ENCODE data around the gene FILIP1L.

Gene FILIP1L

GRCh38 chr3:99846477-99847160 is 267.7 kb downstream of the FILIP1L start:
- H3F3A ChIP-seq (ENCODE audit: insufficient read depth): no peaks in the 10 kb centered on the region
- H3K27me3 ChIP-seq (ENCODE audit: low read length): no peaks in the 10 kb centered on the region
- H3K79me2 ChIP-seq (ENCODE audit: insufficient read depth, low read length): 0 out of 2 replicates have a peak, but pooled peaks cover 4% of the 10 kb centered on the region
- H3K9me2 ChIP-seq (replicated peaks; ENCODE audit: insufficient read depth, low read length): no peaks in the 10 kb centered on the region
- H4K20me1 ChIP-seq (ENCODE audit: low read depth, low read length): peaks cover 3% of the 10 kb centered on the region; the same call in 1 of the 2 replicates
- no peak overlapping the region for H3K4me2 ChIP-seq (ENCODE audit: low read depth, low read length, poor library complexity, severe bottlenecking)
- H3K36me3 ChIP-seq (ENCODE audit: low read length): no peaks in the 10 kb centered on the region
- no peak overlapping the region for H3K9ac ChIP-seq (ENCODE audit: low read length)
- H3K27ac ChIP-seq (ENCODE audit: low read depth, low read length): no peak overlapping the region
- H3K9me3 ChIP-seq (ENCODE audit: insufficient read depth, low read length): no peaks in the 10 kb centered on the region
- TF ChIP-seq CTCF (IDR thresholded peaks at IDR 0.05; ENCODE audit: insufficient read depth, low read length, poor library complexity, severe bottlenecking) (no peak), EZH2phosphoT487 (conservative IDR thresholded peaks at IDR 0.05; ENCODE audit: low read length) (no peak)
- no peak overlapping the region for H2AFZ ChIP-seq (ENCODE audit: low read depth, low read length, severe bottlenecking)
- H3K4me3 ChIP-seq (ENCODE audit: insufficient read depth, low read length, poor library complexity, severe bottlenecking): no peak overlapping the region

- H2AFZ ChIP-seq (ENCODE audit: low read depth, low read length, severe bottlenecking): no peak overlapping the region
- H3K36me3 ChIP-seq (ENCODE audit: low read length): no peaks in the 10 kb centered on the region
- no peak overlapping the region for H3K9ac ChIP-seq (ENCODE audit: low read length)
- H3K79me2 ChIP-seq (ENCODE audit: insufficient read depth, low read length): 0 out of 2 replicates have a peak, but pooled peaks cover 4% of the 10 kb centered on the region
- no peaks in the 10 kb centered on the region for H3K27me3 ChIP-seq (ENCODE audit: low read length)
- no peaks in the 10 kb centered on the region for H3K9me2 ChIP-seq (replicated peaks; ENCODE audit: insufficient read depth, low read length)
- peaks cover 3% of the 10 kb centered on the region for H4K20me1 ChIP-seq (ENCODE audit: low read depth, low read length)
- H3K27ac ChIP-seq (ENCODE audit: low read depth, low read length): no peak overlapping the region
- no peaks in the 10 kb centered on the region for H3F3A ChIP-seq (ENCODE audit: insufficient read depth)
- H3K4me2 ChIP-seq (ENCODE audit: low read depth, low read length, poor library complexity, severe bottlenecking): no peak overlapping the region
- H3K9me3 ChIP-seq (ENCODE audit: insufficient read depth, low read length): no peaks in the 10 kb centered on the region
- H3K4me3 ChIP-seq (ENCODE audit: insufficient read depth, low read length, poor library complexity, severe bottlenecking): no peak overlapping the region
- TF ChIP-seq CTCF (IDR thresholded peaks at IDR 0.05; ENCODE audit: insufficient read depth, low read length, poor library complexity, severe bottlenecking) (no peak), EZH2phosphoT487 (conservative IDR thresholded peaks at IDR 0.05; ENCODE audit: low read length) (no peak)
These were observed 268.3 kb downstream of the FILIP1L start for GRCh38 chr3:99845999-99846398.

- Histone ChIP-seq H4K20me1 (ENCODE audit: low read depth, low read length) (peaks cover 8% of the 10 kb centered on the region), H3K4me2 (ENCODE audit: low read depth, low read length, poor library complexity, severe bottlenecking) (no peak overlapping the region), H2AFZ (ENCODE audit: low read depth, low read length, severe bottlenecking) (no peak overlapping the region), H3K4me3 (ENCODE audit: insufficient read depth, low read length, poor library complexity, severe bottlenecking) (no peak overlapping the region), H3K79me2 (ENCODE audit: insufficient read depth, low read length) (0 out of 2 replicates have a peak, but pooled peaks cover 4% of the 10 kb centered on the region), H3K9ac (ENCODE audit: low read length) (no peak overlapping the region), H3K27me3 (ENCODE audit: low read length) (no peaks in the 10 kb centered on the region), H3K9me3 (ENCODE audit: insufficient read depth, low read length) (no peaks in the 10 kb centered on the region), H3K9me2 (replicated peaks; ENCODE audit: insufficient read depth, low read length) (no peaks in the 10 kb centered on the region), H3F3A (ENCODE audit: insufficient read depth) (no peaks in the 10 kb centered on the region), H3K36me3 (ENCODE audit: low read length) (no peaks in the 10 kb centered on the region), H3K27ac (ENCODE audit: low read depth, low read length) (no peak overlapping the region)
- no peak for TF ChIP-seq CTCF (IDR thresholded peaks at IDR 0.05; ENCODE audit: insufficient read depth, low read length, poor library complexity, severe bottlenecking)
- no peak for TF ChIP-seq EZH2phosphoT487 (conservative IDR thresholded peaks at IDR 0.05; ENCODE audit: low read length)
These were observed 269.0 kb downstream of the FILIP1L start for GRCh38 chr3:99845331-99845730.
